GM21737 (cell line): ENCODE measurements around the gene ATP5F1A.
"Not testable (repeated sequence)": the region's sequence is repeated elsewhere in the genome, so short reads cannot be mapped to it uniquely, and the experiment has no call there.

Source experiments
- ATAC-seq: cut with Tn5 transposase; IDR thresholded peaks from one replicate; pipeline ENCODE4 v1.9.1; 2021; ENCODE audit warnings: mild to moderate bottlenecking, moderate library complexity; ENCODE audit not compliant: unreplicated experiment

ATP5F1A gene

DNA sequence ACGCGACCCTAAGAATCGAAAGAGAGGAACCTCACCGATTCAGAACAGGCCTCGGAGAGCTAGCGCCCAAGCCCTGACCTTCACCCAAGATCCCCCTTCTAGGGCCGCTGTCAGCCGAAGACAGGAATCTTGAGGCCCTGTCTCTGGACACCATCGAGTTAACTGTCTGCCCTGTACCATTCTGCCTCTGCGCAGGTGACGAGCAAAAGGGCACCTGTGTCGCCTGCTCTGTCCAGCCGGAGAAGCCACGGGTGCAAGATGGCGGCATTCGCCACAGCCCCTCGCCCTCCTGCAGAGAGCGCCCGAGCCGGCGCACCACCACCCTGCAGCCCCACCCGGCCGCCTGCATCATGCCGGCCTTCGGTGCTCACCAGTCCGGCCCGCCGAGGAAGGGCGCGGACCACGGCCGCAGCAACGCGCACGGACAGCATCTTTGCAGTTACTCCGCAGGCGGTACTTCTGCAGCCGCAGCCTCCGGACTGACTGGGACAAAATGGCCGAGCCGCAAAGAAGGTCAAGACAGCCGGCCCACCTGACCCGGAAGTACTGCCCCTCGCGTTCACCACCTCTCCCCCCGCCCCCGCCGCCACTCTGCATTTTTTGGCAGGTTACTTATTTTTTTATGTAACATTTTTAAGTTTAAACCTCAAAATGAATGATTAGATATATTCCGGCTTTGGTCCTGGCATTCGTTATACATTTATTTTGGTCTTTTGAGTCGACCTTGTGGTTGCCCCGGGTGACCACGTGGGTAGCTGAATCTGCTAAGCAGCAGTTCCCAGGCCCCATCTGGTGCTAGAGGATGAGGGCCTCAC lies at the start of gene ATP5F1A:
Gene ATP5F1A, minus strand, starts transcription at position 496 of the 815 bp plus-strand sequence. Its CDS starts 65 bp downstream, at position 431.
- peak; percentile 72 for ATAC-seq

GRCh38 chr18:46141199-46141598 lies 43.1 kb upstream of the ATP5F1A start:
- ATAC-seq: no peak

GRCh38 chr18:46140173-46140572 lies 42.1 kb upstream of the ATP5F1A start:
- ATAC-seq: no peak

DNA sequence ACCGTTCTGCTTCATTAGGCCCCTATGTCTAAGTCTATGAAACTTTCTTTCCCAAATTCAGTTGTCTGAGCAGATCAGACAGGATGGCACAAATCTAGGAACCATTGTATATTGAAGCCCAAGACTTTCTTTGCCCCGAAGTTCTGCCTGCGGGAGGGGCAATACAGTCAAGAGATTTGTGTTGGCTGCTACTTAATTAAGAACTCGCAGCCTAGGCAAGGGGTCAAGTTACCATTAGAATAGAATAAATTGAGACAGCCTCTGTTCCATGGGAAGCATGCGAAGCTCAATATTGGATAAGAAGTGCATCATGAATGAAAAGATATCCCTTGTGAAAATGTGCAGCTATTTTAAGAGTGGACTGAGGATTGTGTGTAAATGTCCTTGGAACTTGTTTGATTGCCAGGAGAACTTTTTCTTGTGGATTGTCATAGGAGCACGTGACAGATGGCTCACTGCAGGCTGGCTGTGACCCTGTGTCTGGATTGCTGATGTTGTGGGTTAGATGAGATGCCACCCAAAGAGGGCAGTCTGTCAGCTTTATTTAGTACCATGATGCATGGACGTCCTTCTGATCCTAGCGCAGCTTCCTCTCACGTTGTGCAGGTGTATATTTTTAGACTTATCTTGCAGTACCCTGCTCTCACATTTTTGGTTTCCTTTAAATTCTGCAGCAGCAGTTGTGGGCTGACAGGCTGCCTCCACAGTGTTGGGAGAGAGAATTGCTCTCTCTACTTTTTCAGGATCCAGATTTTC lies 37.0 kb upstream of the ATP5F1A start:
- ATAC-seq: no peak

DNA sequence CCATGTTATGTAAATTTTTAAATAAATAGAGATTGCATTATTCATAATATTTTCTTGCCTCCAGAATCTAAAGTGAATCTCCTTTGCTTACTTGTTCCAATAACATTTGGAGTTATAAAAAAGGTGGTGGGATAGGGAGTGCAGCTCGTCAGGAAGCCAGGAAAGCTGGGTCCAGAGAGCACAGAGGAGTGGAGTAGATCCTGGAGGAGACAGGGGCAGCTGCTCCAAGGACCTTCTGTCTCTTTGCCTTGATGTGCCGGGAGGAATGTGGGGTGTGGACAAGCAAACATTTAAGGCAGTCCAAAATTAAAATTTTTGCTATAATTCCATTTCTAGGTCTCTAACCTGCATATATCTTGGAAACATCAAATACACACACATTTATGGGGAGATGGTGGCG lies 35.4 kb upstream of the ATP5F1A start:
- ATAC-seq: no peak

- not testable (repeated sequence) for ATAC-seq
Observed at GRCh38 chr18:46130549-46130948, 32.5 kb upstream of the ATP5F1A start.

- ATAC-seq: no peak
Observed at GRCh38 chr18:46130061-46130460, 32.0 kb upstream of the ATP5F1A start.

DNA sequence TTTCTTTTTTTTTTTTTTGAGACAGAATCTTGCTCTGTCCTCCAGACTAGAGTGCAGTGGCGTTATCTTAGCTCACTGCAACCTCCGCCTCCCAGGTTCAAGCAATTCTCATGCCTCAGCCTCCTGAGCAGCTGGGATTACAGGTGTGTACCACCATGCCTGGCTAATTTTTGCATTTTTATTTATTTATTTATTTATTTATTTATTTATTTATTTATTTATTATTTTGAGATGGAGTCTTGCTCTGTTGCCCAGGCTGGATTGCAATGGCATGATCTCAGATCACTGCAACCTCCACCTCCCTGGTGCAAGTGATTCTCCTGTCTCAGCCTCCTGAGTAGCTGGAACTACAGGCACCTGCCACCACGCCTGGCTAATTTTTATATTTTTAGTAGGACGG lies 28.5 kb upstream of the ATP5F1A start:
- not testable (repeated sequence) for ATAC-seq

GRCh38 chr18:46113751-46114150 lies 15.7 kb upstream of the ATP5F1A start:
- no peak for ATAC-seq

DNA sequence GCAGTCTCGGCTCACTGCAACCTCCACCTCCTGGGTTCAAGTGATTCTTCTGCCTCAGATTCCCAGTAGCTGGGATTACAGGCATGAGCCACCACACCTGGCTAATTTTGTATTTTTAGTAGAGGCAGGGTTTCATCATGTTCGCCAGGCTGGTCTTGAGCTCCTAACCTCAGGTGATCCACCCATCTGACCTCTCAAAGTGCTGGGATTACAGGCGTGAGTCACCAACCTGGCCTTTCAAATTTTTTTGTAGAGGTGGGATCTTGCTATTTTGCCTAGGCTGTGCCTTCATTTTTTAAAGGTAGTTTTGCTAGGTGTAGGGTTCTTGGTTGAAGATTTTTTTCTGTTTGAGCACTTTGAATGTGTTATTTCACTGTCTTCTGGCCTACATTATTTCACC lies 12.3 kb upstream of the ATP5F1A start:
- ATAC-seq: no peak

DNA sequence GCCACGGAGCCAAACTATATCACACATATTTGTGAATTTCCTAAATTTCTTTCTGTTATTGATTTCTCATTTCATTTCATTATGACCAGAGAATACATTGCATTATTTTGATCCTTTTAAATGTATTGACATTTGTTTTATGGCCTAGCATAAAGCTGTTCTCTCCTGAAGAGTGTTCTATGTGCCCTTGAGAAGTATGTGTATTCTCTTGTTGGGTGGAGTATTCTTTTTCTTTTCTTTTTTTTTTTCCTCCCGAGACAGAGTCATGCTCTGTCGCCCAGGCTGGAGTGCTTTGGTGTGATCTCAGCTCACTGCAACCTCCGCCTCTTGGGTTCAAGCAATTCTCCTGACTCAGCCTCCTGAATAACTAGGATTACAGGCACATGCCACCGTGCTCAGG lies 11.3 kb upstream of the ATP5F1A start:
- no peak for ATAC-seq

DNA sequence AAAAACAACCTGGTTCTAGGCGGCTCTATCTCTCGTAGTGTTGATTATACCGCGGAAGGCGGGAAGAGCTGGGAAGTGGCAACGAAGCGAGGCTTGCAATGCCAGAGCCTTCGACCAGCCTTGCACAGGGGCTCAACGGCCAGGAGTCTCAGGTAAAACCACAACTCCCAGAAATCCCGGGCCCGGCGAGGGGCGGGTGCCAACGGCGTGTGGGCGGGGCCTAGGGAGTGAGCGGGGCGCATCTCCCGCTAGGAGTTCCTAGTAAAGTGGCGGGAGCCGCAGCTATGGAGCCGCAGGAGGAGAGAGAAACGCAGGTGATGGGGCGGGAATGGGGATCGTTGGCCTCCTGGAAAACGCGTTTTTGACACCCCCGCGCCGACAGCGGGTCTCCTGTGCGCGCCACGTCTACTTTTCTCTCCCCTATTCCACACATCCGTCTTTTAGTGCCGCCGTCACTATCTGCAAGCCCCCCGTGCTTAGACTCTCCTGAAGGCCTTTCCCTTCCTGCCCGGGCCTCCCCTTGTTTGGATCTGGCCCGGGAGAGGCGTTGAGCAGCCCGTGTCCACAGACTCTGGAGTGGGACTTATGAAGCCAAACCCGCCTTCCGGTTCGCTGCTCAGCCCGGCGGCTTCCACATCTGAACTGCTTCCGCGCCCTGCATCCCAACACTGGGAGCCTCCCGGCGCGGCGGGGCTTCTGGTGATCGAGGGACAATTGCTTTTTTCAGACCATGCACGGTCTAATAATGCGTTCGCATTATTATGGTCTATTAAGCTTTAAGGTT lies 6.2 kb upstream of the ATP5F1A start, which contains the start of gene HAUS1:
Gene HAUS1, plus strand, starts transcription at position 258 of the 784 bp plus-strand sequence. Its CDS starts 27 bp downstream, at position 285.
- ATAC-seq: peak; percentile 96

DNA sequence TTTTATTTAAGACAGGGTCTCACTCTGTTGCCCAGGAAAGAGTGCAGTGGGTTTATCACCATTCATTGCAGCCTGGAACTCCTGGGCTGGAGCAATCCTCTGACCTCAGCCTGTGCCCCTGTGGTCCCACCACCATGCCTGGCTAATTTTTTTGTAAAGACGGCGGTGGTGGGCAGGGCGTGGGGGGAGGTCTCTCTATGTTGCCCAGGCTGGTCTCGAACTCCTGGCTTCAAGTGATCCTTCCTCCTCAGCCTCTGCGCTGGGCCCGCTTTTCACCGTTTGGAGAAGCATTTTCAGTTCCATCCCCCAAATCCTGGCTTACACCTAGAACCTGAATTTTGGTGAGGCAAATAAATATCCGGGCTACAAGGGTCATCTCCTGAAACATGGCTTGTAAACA lies 1.4 kb upstream of the ATP5F1A start:
- no peak for ATAC-seq

- ATAC-seq: no peak
Observed at GRCh38 chr18:46098616-46098933, 479 bp upstream of the ATP5F1A start.

DNA sequence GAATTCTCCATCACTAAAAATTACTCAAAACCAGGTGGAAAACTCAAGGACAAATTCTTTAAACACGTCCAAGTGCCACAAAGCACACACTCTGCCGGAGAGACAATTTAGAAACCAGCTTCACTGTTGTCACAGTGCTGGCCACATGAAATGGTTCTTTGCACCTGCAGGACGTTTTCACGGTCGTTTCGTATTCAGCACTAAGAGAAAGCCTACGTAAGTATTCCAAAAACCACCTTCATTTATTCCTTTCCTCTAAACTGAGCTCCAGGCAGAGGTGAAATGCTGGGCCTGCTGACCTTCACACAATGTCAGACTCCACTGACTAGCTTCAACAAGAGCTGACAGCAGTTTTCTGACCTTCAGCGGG lies 680 bp downstream of the ATP5F1A start:
- ATAC-seq: peak; percentile 14

GRCh38 chr18:46096651-46097300 lies 1.3 kb downstream of the ATP5F1A start:
- no peak for ATAC-seq

DNA sequence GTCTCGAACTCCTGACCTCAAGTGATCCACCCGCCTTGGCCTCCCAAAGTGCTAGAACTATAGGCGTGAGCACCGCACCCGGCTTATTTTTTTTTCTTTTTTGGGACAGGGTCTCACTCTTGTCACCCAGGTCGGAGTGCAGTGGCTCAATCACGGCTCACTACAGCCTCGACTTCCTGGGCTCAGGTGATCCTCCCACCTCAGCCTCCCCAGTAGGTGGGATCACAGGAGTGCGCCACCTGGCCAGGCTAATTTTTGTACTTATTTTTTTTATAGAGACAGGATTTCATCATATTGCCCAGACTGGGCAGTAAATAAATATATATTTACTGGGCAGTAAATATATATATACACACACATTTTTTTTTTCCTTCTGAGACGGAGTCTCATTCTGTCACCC lies 2.6 kb downstream of the ATP5F1A start:
- no peak for ATAC-seq

- ATAC-seq: not testable (repeated sequence)
Observed at GRCh38 chr18:46088501-46088900, 9.6 kb downstream of the ATP5F1A start.

GRCh38 chr18:46084431-46084830 lies 13.7 kb downstream of the ATP5F1A start:
- no peak for ATAC-seq

DNA sequence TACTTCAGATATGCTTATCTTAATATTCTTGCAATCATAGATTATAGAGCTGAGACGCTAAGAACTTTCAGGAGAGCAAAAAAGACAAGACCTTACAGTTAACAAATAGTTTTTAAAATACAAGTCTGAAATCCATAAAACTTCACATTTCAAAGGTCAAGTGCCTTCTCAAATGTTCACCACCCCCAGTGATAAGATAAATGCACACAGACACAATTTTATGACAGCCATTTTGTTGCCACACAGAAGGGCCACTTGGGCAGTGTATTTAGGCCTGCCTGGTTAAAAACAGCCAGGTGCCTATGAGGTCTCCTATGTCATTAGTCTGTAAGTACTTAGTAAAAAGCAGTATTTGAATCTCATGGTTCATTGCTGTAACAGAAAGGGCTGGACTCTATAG lies 17.9 kb downstream of the ATP5F1A start:
- ATAC-seq: no peak

- ATAC-seq: no peak
Observed at GRCh38 chr18:46079336-46079735, 18.8 kb downstream of the ATP5F1A start.
